SK-N-SH treated with all-trans-retinoic acid at 6 μM for 48 hours (cell line): ENCODE results near the gene PJA1.

Source experiments
- ARNTL ChIP-seq: fragments of 450-650 bp; formaldehyde crosslinking; IDR thresholded peaks from 2 replicates; pipeline ENCODE4 v1.5.0; 2020; ENCODE audit warnings: low read depth, mild to moderate bottlenecking, moderate library complexity, borderline replicate concordance
- CSRNP3 ChIP-seq: fragments of 250-450 bp; sonication (Bioruptor Pico); IDR thresholded peaks from 2 replicates; pipeline ENCODE4 v1.5.1; 2021; ENCODE audit warnings: mild to moderate bottlenecking, moderate library complexity
- GLIS3 ChIP-seq: fragments of 250-450 bp; sonication (Bioruptor Pico); IDR thresholded peaks from 2 replicates; pipeline ENCODE4 v1.5.0; 2020; ENCODE audit warnings: mild to moderate bottlenecking, moderate library complexity
- ISL1 ChIP-seq: fragments of 250-450 bp; sonication (Bioruptor Pico); IDR thresholded peaks from 2 replicates; pipeline ENCODE4 v2.1.2; 2022; ENCODE audit warnings: mild to moderate bottlenecking, moderate library complexity
- PATZ1 ChIP-seq: fragments of 250-450 bp; sonication (Bioruptor Pico); IDR thresholded peaks from 2 replicates; pipeline ENCODE4 v1.8.0; 2020; ENCODE audit warnings: mild to moderate bottlenecking, moderate library complexity, borderline replicate concordance
- POU6F1 ChIP-seq: fragments of 250-450 bp; sonication (Bioruptor Pico); IDR thresholded peaks from 2 replicates; pipeline ENCODE4 v1.8.0; 2021; ENCODE audit warnings: low read depth, mild to moderate bottlenecking, moderate library complexity, borderline replicate concordance
- PPARA ChIP-seq: fragments of 250-450 bp; sonication (Bioruptor Pico); IDR thresholded peaks from 2 replicates; pipeline ENCODE4 v1.5.0; 2020; ENCODE audit warnings: mild to moderate bottlenecking, borderline replicate concordance
- RARB ChIP-seq: fragments of 250-450 bp; sonication (Bioruptor Pico); IDR thresholded peaks from 2 replicates; pipeline ENCODE4 v1.8.0; 2021; ENCODE audit warnings: mild to moderate bottlenecking, moderate library complexity
- ZC3H10 ChIP-seq: fragments of 250-450 bp; sonication (Bioruptor Pico); IDR thresholded peaks from 2 replicates; pipeline ENCODE4 v1.5.1; 2021; ENCODE audit warnings: mild to moderate bottlenecking, moderate library complexity
- ZFP3 ChIP-seq: fragments of 250-450 bp; sonication (Bioruptor Pico); IDR thresholded peaks from 2 replicates; pipeline ENCODE4 v1.5.0; 2020; ENCODE audit warnings: mild to moderate bottlenecking, moderate library complexity
- ZFP30 ChIP-seq: fragments of 450-650 bp; formaldehyde crosslinking; IDR thresholded peaks from 2 replicates; pipeline ENCODE4 v1.5.0; 2022; ENCODE audit warnings: mild to moderate bottlenecking, moderate library complexity
- ZNF565 ChIP-seq: fragments of 450-650 bp; formaldehyde crosslinking; conservative IDR thresholded peaks from 2 replicates; pipeline ENCODE4 v1.5.0; 2020; ENCODE audit warnings: low read depth, mild to moderate bottlenecking, moderate library complexity
- ZNF70 ChIP-seq: fragments of 450-650 bp; formaldehyde crosslinking; IDR thresholded peaks from 2 replicates; pipeline ENCODE4 v1.5.0; 2020; ENCODE audit warnings: mild to moderate bottlenecking, moderate library complexity
- ZNF8 ChIP-seq: fragments of 450-650 bp; formaldehyde crosslinking; IDR thresholded peaks from 2 replicates; pipeline ENCODE4 v1.5.0; 2020; ENCODE audit warnings: mild to moderate bottlenecking, moderate library complexity

- no peak for TF ChIP-seq ZFP30 (CRISPR knock-in tag)
- no peak for TF ChIP-seq GLIS3 (CRISPR knock-in tag)
- TF ChIP-seq ZNF8 (CRISPR knock-in tag): no peak
- no peak for TF ChIP-seq ZNF70 (CRISPR knock-in tag)
- TF ChIP-seq PATZ1 (CRISPR knock-in tag): no peak
- no peak for TF ChIP-seq PPARA
- TF ChIP-seq ISL1 (CRISPR knock-in tag): no peak
- TF ChIP-seq ZNF565: no peak
- no peak for TF ChIP-seq ZC3H10 (CRISPR knock-in tag)
- TF ChIP-seq CSRNP3 (CRISPR knock-in tag): no peak
- no peak for TF ChIP-seq ARNTL (CRISPR knock-in tag)
- no peak for TF ChIP-seq RARB (CRISPR knock-in tag)
- TF ChIP-seq ZFP3 (CRISPR knock-in tag): no peak
- no peak for TF ChIP-seq POU6F1
These were observed 24.5 kb upstream of the PJA1 start for GRCh38 chrX:69189576-69190371.
